Activated B cell treated with CpG ODN at 0.5 μM for 24 hours (primary cell): ENCODE measurements around the gene KMT2C. TPM values are rescaled to one million over a fixed set of nuclear protein-coding genes. Genes with fewer than 3 reads are reported as not detected.
"Not testable (repeated sequence)": the region's sequence is repeated elsewhere in the genome, so short reads cannot be mapped to it uniquely, and the experiment has no call there.

Experiments
- ATAC-seq: fragments of 200-7000 bp; cut with Tn5 transposase; one replicate; pipeline ENCODE4 v1.10.0; 2021; ENCODE audit warnings: low read depth, mild to moderate bottlenecking, moderate library complexity
- CTCF ChIA-PET: fragments of 350-600 bp; sonication (Branson Sonifier 250); formaldehyde crosslinking; loops from one replicate; lab custom pipeline; 2021; ENCODE audit warnings: antibody characterized with exemption; lab: Charles Lee
- POLR2A ChIA-PET: fragments of 350-600 bp; sonication (Branson Sonifier 250); formaldehyde crosslinking; loops from one replicate; lab custom pipeline; 2021; ENCODE audit warnings: antibody characterized with exemption; lab: Charles Lee
- DNase-seq: peaks from one replicate; pipeline ENCODE4 v3.0.0; 2022
- H3K27ac Mint-ChIP-seq: one replicate; pipeline ENCODE4 v1.8.0; 2020; ENCODE audit warnings: mixed read lengths
- H3K27me3 Mint-ChIP-seq: one replicate; pipeline ENCODE4 v1.8.0; 2021; ENCODE audit warnings: mixed read lengths
- H3K36me3 Mint-ChIP-seq: one replicate; pipeline ENCODE4 v1.8.0; 2021; ENCODE audit warnings: low read depth, mixed read lengths
- H3K4me1 Mint-ChIP-seq: one replicate; pipeline ENCODE4 v1.8.0; 2021; ENCODE audit warnings: mixed read lengths
- H3K4me3 Mint-ChIP-seq: one replicate; pipeline ENCODE4 v1.8.0; 2020; ENCODE audit warnings: mild to moderate bottlenecking, mixed read lengths
- H3K9me3 Mint-ChIP-seq: one replicate; pipeline ENCODE4 v1.8.0; 2020; ENCODE audit warnings: mixed read lengths
- intact Hi-C: fragments of 100-400 bp; cut with micrococcal nuclease; formaldehyde crosslinking; loops from one replicate; pipeline ENCODE4 v1.15.1; 2024
- total RNA-seq: library from RNA; stranded (reverse); gene quantifications from 2 replicates; pipeline ENCODE4 v1.2.3, GENCODE V29; 2022
- TF ChIP-seq, protein P1 (sequence below): fragments of 200-600 bp; IDR thresholded peaks from one replicate; pipeline ENCODE4 v1.8.0; 2022; ENCODE audit warnings: antibody characterized with exemption, mild to moderate bottlenecking

KMT2C gene
- total RNA-seq, 1 donor from 2014 or later, result 112 TPM

- intact Hi-C loops, result no loop called here
- H3K27me3 Mint-ChIP-seq, result no peaks in the 10 kb centered on the region
- H3K4me3 Mint-ChIP-seq, result no peak overlapping the region
- H3K4me1 Mint-ChIP-seq, result no peaks in the 10 kb centered on the region
- TF ChIP-seq, protein P1, sequence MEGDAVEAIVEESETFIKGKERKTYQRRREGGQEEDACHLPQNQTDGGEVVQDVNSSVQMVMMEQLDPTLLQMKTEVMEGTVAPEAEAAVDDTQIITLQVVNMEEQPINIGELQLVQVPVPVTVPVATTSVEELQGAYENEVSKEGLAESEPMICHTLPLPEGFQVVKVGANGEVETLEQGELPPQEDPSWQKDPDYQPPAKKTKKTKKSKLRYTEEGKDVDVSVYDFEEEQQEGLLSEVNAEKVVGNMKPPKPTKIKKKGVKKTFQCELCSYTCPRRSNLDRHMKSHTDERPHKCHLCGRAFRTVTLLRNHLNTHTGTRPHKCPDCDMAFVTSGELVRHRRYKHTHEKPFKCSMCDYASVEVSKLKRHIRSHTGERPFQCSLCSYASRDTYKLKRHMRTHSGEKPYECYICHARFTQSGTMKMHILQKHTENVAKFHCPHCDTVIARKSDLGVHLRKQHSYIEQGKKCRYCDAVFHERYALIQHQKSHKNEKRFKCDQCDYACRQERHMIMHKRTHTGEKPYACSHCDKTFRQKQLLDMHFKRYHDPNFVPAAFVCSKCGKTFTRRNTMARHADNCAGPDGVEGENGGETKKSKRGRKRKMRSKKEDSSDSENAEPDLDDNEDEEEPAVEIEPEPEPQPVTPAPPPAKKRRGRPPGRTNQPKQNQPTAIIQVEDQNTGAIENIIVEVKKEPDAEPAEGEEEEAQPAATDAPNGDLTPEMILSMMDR, result no peak
- peaks cover under 1% of the 10 kb centered on the region for H3K9me3 Mint-ChIP-seq
- CTCF ChIA-PET, result no interaction called here
- no peak for DNase-seq
- H3K36me3 Mint-ChIP-seq, result peaks cover 2% of the 10 kb centered on the region
- H3K27ac Mint-ChIP-seq, result no peak overlapping the region
- POLR2A ChIA-PET, result no interaction called here
- no peak for ATAC-seq
Measured at GRCh38 chr7:152477079-152477478, 41.3 kb upstream of the KMT2C start.

DNA sequence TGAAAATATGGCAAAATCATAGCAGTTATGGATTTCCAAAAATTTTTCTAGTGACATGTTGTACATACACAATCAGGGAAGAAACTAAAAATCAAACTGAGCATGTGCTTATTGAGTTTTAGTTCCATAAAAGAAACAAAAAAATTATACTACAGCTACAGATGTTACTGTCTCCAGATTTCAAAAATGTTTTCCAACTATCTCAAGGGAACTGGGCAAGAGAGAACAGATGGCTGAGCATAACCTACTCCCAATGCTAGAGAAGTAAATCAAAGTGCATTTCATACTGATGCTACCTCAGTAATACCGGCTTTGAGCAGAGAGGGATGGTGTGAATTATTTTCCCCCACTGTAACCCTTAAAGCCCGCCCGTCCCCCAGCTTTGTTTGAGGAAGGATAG lies 40.7 kb upstream of the KMT2C start:
- Mint-ChIP-seq H3K27ac (no peak overlapping the region), H3K4me1 (no peaks in the 10 kb centered on the region), H3K4me3 (no peak overlapping the region), H3K27me3 (no peaks in the 10 kb centered on the region), H3K9me3 (peaks cover 2% of the 10 kb centered on the region), H3K36me3 (peaks cover 2% of the 10 kb centered on the region)
- ATAC-seq, result no peak
- TF ChIP-seq, protein P1, result no peak
- intact Hi-C loops, result no loop called here
- ChIA-PET POLR2A (no interaction called here), CTCF (no interaction called here)
- no peak for DNase-seq

DNA sequence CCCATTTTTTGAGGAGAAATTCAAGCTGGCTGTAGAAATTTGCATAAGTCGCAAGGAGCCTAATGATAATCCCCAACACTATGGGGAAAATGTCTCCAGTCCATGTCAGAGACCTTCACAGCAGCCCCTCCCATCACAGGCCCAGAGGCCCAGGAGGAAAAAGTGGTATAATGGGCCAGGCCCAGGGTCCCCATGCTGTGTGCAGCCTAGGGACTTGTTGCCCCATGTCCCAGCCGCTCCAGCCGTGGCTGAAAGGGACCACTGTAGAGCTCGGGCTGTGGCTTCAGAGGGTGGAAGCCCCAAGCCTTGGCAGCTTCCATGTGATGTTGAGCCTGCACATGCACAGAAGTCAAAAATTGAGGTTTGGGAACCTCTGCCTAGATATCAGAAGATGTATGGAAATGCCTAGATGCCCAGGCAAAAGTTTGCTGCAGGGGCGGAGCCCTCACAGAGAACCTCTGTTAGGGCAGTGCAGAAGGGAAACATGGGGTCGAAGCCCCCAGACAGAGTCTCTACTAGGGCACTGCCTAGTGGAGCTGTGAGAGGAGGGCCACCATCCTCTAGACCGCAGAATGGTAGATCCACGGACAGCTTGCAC lies 35.3 kb upstream of the KMT2C start:
- POLR2A ChIA-PET, intact Hi-C loops, H3K4me3 Mint-ChIP-seq, H3K27ac Mint-ChIP-seq, H3K4me1 Mint-ChIP-seq, H3K27me3 Mint-ChIP-seq, H3K36me3 Mint-ChIP-seq, H3K9me3 Mint-ChIP-seq, ATAC-seq, DNase-seq, CTCF ChIA-PET: not testable (repeated sequence)

- H3K27ac Mint-ChIP-seq, H3K4me3 Mint-ChIP-seq, H3K27me3 Mint-ChIP-seq, intact Hi-C loops, ATAC-seq, H3K4me1 Mint-ChIP-seq, H3K36me3 Mint-ChIP-seq, CTCF ChIA-PET, DNase-seq, POLR2A ChIA-PET, H3K9me3 Mint-ChIP-seq: not testable (repeated sequence)
Measured at GRCh38 chr7:152470251-152471022, 34.6 kb upstream of the KMT2C start.

- DNase-seq, ATAC-seq, H3K27me3 Mint-ChIP-seq, H3K36me3 Mint-ChIP-seq, H3K4me3 Mint-ChIP-seq, H3K9me3 Mint-ChIP-seq, H3K4me1 Mint-ChIP-seq, CTCF ChIA-PET, H3K27ac Mint-ChIP-seq: not testable (repeated sequence)
- intact Hi-C loops, result loop anchor here (10.0 kb wide), 1 partner anchor 445 kb away; the partner anchor contains the start of gene GALNT11
- POLR2A ChIA-PET, result interaction anchor here (0.7 kb wide), 3 partner anchors 29 to 184 kb away, joined by 6 to 9 read pairs (median 7); no protein-coding TSS in a partner anchor
Measured at GRCh38 chr7:152469576-152469975, 33.8 kb upstream of the KMT2C start.

DNA sequence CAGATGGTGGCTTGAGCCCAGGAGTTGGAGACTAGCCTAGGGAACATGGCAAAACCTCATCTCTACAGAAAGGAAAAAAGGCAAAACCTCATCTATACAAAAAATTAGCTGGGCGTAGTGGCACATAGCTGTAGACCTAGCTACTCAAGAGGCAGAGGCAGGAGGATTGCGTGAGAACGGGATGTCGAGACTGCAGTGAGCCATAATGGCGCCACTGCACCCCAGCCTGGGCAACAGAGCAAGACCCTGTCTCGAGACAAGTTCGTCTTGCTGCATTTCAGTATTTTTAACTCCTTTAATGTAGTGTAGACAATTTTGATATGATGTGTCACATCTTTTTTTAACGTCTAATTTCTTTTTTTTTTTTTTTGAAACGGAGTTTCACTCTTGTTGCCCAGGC lies 31.4 kb upstream of the KMT2C start:
- Mint-ChIP-seq H3K27ac (no peak overlapping the region), H3K4me1 (peaks cover 12% of the 10 kb centered on the region)
- POLR2A ChIA-PET, result interaction anchor here (0.7 kb wide), 1 partner anchor 134 kb away, joined by 3 read pairs; no protein-coding TSS in a partner anchor

More for the DNA sequence above, 31.4 kb upstream of the KMT2C start:
- ATAC-seq (no peak), DNase-seq (no peak)
- Mint-ChIP-seq H3K36me3 (peaks cover 7% of the 10 kb centered on the region), H3K4me3 (no peak overlapping the region), H3K27me3 (no peaks in the 10 kb centered on the region), H3K9me3 (peaks cover 9% of the 10 kb centered on the region)
- CTCF ChIA-PET, result interaction anchor here (0.6 kb wide), 1 partner anchor 122 kb away, joined by 4 read pairs; no protein-coding TSS in a partner anchor
- TF ChIP-seq, protein P1, result no peak
- intact Hi-C loops, result loop anchor here (10.0 kb wide), 1 partner anchor 442 kb away; the partner anchor contains the start of gene GALNT11
